OCI-LY1 (cell line): ENCODE measurements around the gene OR12D2.

Source experiments
- EZH2 ChIP-seq: fragments of 200-600 bp; sonication (generic), shearing (Covaris generic); IDR thresholded peaks from 2 replicates; pipeline ENCODE4 v1.8.0; 2017; ENCODE audit warnings: borderline replicate concordance, mixed run types, mild to moderate bottlenecking, antibody characterized with exemption, low read length, moderate library complexity, mixed read lengths
- TF ChIP-seq, protein P1 (sequence below): fragments of 200-600 bp; sonication (generic), shearing (Covaris generic); IDR thresholded peaks from 2 replicates; pipeline ENCODE4 v1.5.1; 2017; ENCODE audit warnings: mild to moderate bottlenecking, antibody characterized with exemption, low read length, moderate library complexity, mixed read lengths

DNA sequence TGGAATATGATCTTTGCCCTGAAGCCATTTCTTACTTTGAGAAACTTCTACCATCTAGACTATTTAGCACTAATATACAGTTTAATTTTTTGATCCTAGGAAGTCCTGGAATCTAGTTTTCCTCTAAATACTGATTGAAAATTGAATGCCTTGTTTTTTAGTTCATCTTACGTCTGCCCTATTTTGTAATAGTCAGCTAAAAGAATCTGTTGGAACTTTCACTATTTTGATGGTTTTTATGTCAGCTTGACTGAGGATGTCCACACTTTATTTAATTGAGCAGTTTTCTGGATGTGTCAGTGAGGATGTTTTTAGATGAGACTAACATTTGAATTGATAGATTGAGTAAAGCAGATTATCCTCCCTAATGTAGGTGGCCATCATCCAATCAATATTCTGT lies 8.4 kb downstream of the OR12D2 start:
- TF ChIP-seq, protein P1, sequence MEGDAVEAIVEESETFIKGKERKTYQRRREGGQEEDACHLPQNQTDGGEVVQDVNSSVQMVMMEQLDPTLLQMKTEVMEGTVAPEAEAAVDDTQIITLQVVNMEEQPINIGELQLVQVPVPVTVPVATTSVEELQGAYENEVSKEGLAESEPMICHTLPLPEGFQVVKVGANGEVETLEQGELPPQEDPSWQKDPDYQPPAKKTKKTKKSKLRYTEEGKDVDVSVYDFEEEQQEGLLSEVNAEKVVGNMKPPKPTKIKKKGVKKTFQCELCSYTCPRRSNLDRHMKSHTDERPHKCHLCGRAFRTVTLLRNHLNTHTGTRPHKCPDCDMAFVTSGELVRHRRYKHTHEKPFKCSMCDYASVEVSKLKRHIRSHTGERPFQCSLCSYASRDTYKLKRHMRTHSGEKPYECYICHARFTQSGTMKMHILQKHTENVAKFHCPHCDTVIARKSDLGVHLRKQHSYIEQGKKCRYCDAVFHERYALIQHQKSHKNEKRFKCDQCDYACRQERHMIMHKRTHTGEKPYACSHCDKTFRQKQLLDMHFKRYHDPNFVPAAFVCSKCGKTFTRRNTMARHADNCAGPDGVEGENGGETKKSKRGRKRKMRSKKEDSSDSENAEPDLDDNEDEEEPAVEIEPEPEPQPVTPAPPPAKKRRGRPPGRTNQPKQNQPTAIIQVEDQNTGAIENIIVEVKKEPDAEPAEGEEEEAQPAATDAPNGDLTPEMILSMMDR, result no peak
- TF ChIP-seq EZH2, result no peak
